ENCODE data around the gene PKMYT1. TPM values are rescaled to one million over a fixed set of nuclear protein-coding genes. Genes with fewer than 3 reads are reported as not detected.

Gene PKMYT1
- total RNA-seq (1 to 10 TPM in 2 of 4 donors, not detected in 2; 1.1 to 2.1 TPM), polyA plus RNA-seq (2.1 TPM)
- long read RNA-seq, donor 1, partial matches to known transcripts, result 0 of 1 reads
- long read RNA-seq, donor 1, other reads (novel, unspliced or antisense), result 0 of 1 reads
- long read RNA-seq, donor 2, partial matches to known transcripts, result 1 of 1 reads
- long read RNA-seq, donor 2, other reads (novel, unspliced or antisense), result 0 of 1 reads
- long read RNA-seq, donor 3, partial matches to known transcripts, result 0 of 1 reads
- long read RNA-seq, donor 3, other reads (novel, unspliced or antisense), result 0 of 1 reads
- long read RNA-seq, donor 4, result 0 reads

GRCh38 chr16:2980227-2981176 is at the start of gene PKMYT1:
PKMYT1 (minus strand) TSS chr16:2980446; CDS start chr16:2979657, 789 bp downstream.
- WGBS, result 5% methylated on average over 91 of the region's 91 CpGs
- intact Hi-C loops (cut with DNase I), result no loop called here

GRCh38 chr16:3029491-3030221 is 49.4 kb upstream of the PKMYT1 start:
- Histone ChIP-seq H3K27ac (ENCODE audit: low read length) (no peak overlapping the region), H3K27me3 (ENCODE audit: control insufficient read depth, insufficient read depth) (no peaks in the 10 kb centered on the region), H3K4me3 (ENCODE audit: low read length) (no peak overlapping the region), H3K4me1 (ENCODE audit: control insufficient read depth, insufficient read depth, low read length) (no peaks in the 10 kb centered on the region), H3K9me3 (ENCODE audit: control insufficient read depth, low read length) (no peaks in the 10 kb centered on the region)
- intact Hi-C loops (cut with DNase I), result no loop called here
- 11% methylated on average over 59 of the region's 59 CpGs for WGBS
- DNase-seq (peak in 1 of 3 donors; percentile 75), ATAC-seq (peak in 1 of 2 donors; percentile 10)

More at GRCh38 chr16:2980227-2981176, at the start of gene PKMYT1:
- Histone ChIP-seq H3K27me3 (ENCODE audit: control insufficient read depth, insufficient read depth) (no peaks in the 10 kb centered on the region), H3K27ac (ENCODE audit: low read length) (peak within 1 kb of the TSS; percentile 87), H3K4me1 (ENCODE audit: control insufficient read depth, insufficient read depth, low read length) (no peaks in the 10 kb centered on the region), H3K4me3 (ENCODE audit: low read length) (peak within 1 kb of the TSS; percentile 73), H3K9me3 (ENCODE audit: control insufficient read depth, low read length) (no peaks in the 10 kb centered on the region)
- peak; percentile 94 to 95 for ATAC-seq
- DNase-seq, result peak; percentile 93 to 97 (median 97)

- intact Hi-C loops (cut with DNase I), result no loop called here
- ATAC-seq, result no peak
Measured at GRCh38 chr16:3028716-3029319, 48.6 kb upstream of the PKMYT1 start.

GRCh38 chr16:3027983-3028715 is 47.9 kb upstream of the PKMYT1 start:
- Histone ChIP-seq H3K27ac (ENCODE audit: low read length) (no peak overlapping the region), H3K4me1 (ENCODE audit: control insufficient read depth, insufficient read depth, low read length) (peaks cover 1% of the 10 kb centered on the region), H3K27me3 (ENCODE audit: control insufficient read depth, insufficient read depth) (no peaks in the 10 kb centered on the region), H3K4me3 (ENCODE audit: low read length) (no peak overlapping the region), H3K9me3 (ENCODE audit: control insufficient read depth, low read length) (no peaks in the 10 kb centered on the region)
- WGBS, result 27% methylated on average over 58 of the region's 58 CpGs
- intact Hi-C loops (cut with DNase I), result no loop called here
- ATAC-seq (peak; percentile 9 to 23), DNase-seq (peak; percentile 74 to 93 (median 92))

More at GRCh38 chr16:3028716-3029319, 48.6 kb upstream of the PKMYT1 start:
- Histone ChIP-seq H3K4me1 (ENCODE audit: control insufficient read depth, insufficient read depth, low read length) (no peaks in the 10 kb centered on the region), H3K27me3 (ENCODE audit: control insufficient read depth, insufficient read depth) (no peaks in the 10 kb centered on the region), H3K4me3 (ENCODE audit: low read length) (no peak overlapping the region), H3K9me3 (ENCODE audit: control insufficient read depth, low read length) (no peaks in the 10 kb centered on the region), H3K27ac (ENCODE audit: low read length) (no peak overlapping the region)
- DNase-seq, result no peak
- WGBS, result 26% methylated on average over 15 of the region's 15 CpGs

GRCh38 chr16:3027489-3027795 is 47.2 kb upstream of the PKMYT1 start:
- ATAC-seq, result no peak
- H3K4me1 ChIP-seq (ENCODE audit: control insufficient read depth, insufficient read depth, low read length), result peaks cover 8% of the 10 kb centered on the region
- DNase-seq, result no peak
- 92% methylated on average over 8 of the region's 8 CpGs for WGBS
- no peak overlapping the region for H3K4me3 ChIP-seq (ENCODE audit: low read length)
- H3K27ac ChIP-seq (ENCODE audit: low read length), result no peak overlapping the region
- no peaks in the 10 kb centered on the region for H3K9me3 ChIP-seq (ENCODE audit: control insufficient read depth, low read length)
- intact Hi-C loops (cut with DNase I), result no loop called here
- H3K27me3 ChIP-seq (ENCODE audit: control insufficient read depth, insufficient read depth), result no peaks in the 10 kb centered on the region

GRCh38 chr16:3026609-3027488 is 46.6 kb upstream of the PKMYT1 start:
- Histone ChIP-seq H3K4me3 (ENCODE audit: low read length) (no peak overlapping the region), H3K27me3 (ENCODE audit: control insufficient read depth, insufficient read depth) (no peaks in the 10 kb centered on the region), H3K9me3 (ENCODE audit: control insufficient read depth, low read length) (no peaks in the 10 kb centered on the region), H3K4me1 (ENCODE audit: control insufficient read depth, insufficient read depth, low read length) (peaks cover 10% of the 10 kb centered on the region), H3K27ac (ENCODE audit: low read length) (no peak overlapping the region)
- no peak for DNase-seq
- 94% methylated on average over 24 of the region's 24 CpGs for WGBS
- no peak for ATAC-seq
- intact Hi-C loops (cut with DNase I), result no loop called here

- Histone ChIP-seq H3K27ac (ENCODE audit: low read length) (no peak overlapping the region), H3K4me1 (ENCODE audit: control insufficient read depth, insufficient read depth, low read length) (peaks cover 10% of the 10 kb centered on the region), H3K27me3 (ENCODE audit: control insufficient read depth, insufficient read depth) (no peaks in the 10 kb centered on the region), H3K4me3 (ENCODE audit: low read length) (no peak overlapping the region), H3K9me3 (ENCODE audit: control insufficient read depth, low read length) (no peaks in the 10 kb centered on the region)
- 93% methylated on average over 8 of the region's 8 CpGs for WGBS
- ATAC-seq, result no peak
- peak in 1 of 3 donors; percentile 17 for DNase-seq
- intact Hi-C loops (cut with DNase I), result no loop called here
Measured at GRCh38 chr16:3026003-3026378, 45.7 kb upstream of the PKMYT1 start.

GRCh38 chr16:3025032-3026002 is 45.1 kb upstream of the PKMYT1 start:
- WGBS, result 96% methylated on average over 18 of the region's 18 CpGs
- H3K9me3 ChIP-seq (ENCODE audit: control insufficient read depth, low read length), result no peaks in the 10 kb centered on the region
- H3K4me3 ChIP-seq (ENCODE audit: low read length), result no peak overlapping the region
- no peak overlapping the region for H3K27ac ChIP-seq (ENCODE audit: low read length)
- peaks cover 10% of the 10 kb centered on the region for H3K4me1 ChIP-seq (ENCODE audit: control insufficient read depth, insufficient read depth, low read length)
- intact Hi-C loops (cut with DNase I), result no loop called here
- H3K27me3 ChIP-seq (ENCODE audit: control insufficient read depth, insufficient read depth), result no peaks in the 10 kb centered on the region
- ATAC-seq, result no peak
- DNase-seq, result no peak

All from right cardiac atrium (tissue), 5 donors.